Parathyroid adenoma (tissue), 2 donors: ENCODE data around the gene NT5C.
A peak's percentile ranks its signal among the peaks of the same experiment; 100 is the strongest.
"Not testable (repeated sequence)": the region's sequence is repeated elsewhere in the genome, so short reads cannot be mapped to it uniquely, and the experiment has no call there.

Source experiments
- H2AFZ ChIP-seq: fragments of 300-600 bp; sonication (generic); one replicate; pipeline ENCODE4 v1.7.0; 2017; ENCODE audit warnings: antibody characterized with exemption, mild to moderate bottlenecking
- H3K27ac ChIP-seq: fragments of 300-600 bp; sonication (generic); one replicate; pipeline ENCODE4 v1.7.0; 2017
- H3K27me3 ChIP-seq: fragments of 300-600 bp; sonication (generic); one replicate; pipeline ENCODE4 v1.7.0; 2017; ENCODE audit warnings: low read length; ENCODE audit not compliant: control insufficient read depth, insufficient read depth
- H3K36me3 ChIP-seq: fragments of 300-600 bp; sonication (generic); one replicate; pipeline ENCODE4 v1.7.0; 2017; ENCODE audit warnings: low read length; ENCODE audit not compliant: control insufficient read depth, insufficient read depth
- H3K4me1 ChIP-seq: fragments of 300-600 bp; sonication (generic); one replicate; pipeline ENCODE4 v1.7.0; 2017; ENCODE audit warnings: control low read depth
- H3K4me2 ChIP-seq: fragments of 300-600 bp; sonication (generic); one replicate; pipeline ENCODE4 v1.7.0; 2017; ENCODE audit warnings: low read length
- H3K4me3 ChIP-seq: fragments of 300-600 bp; sonication (generic); one replicate; pipeline ENCODE4 v1.7.0; 2017; ENCODE audit warnings: low read depth, low read length
- H3K79me2 ChIP-seq: fragments of 300-600 bp; sonication (generic); one replicate; pipeline ENCODE4 v1.7.0; 2017; ENCODE audit warnings: control low read depth
- H3K9ac ChIP-seq: fragments of 300-600 bp; sonication (generic); one replicate; pipeline ENCODE4 v1.7.0; 2017; ENCODE audit warnings: mild to moderate bottlenecking
- H3K9me3 ChIP-seq: fragments of 300-600 bp; sonication (generic); one replicate; pipeline ENCODE4 v1.7.0; 2017; ENCODE audit warnings: low read length; ENCODE audit not compliant: control insufficient read depth
- CTCF ChIP-seq: fragments of 300-600 bp; sonication (generic); IDR thresholded peaks from one replicate; pipeline ENCODE4 v1.7.0; 2017; ENCODE audit warnings: antibody characterized with exemption, mild to moderate bottlenecking
- donor health status: primary hyperparathyroidism.

NT5C gene

GRCh38 chr17:75160211-75160610, 28.7 kb upstream of the NT5C start:
- Histone ChIP-seq H3K36me3 (no peaks in the 10 kb centered on the region), H3K4me1 (no peaks in the 10 kb centered on the region), H3K9me3 (no peaks in the 10 kb centered on the region), H3K27ac (no peak overlapping the region), H3K4me3 (no peak overlapping the region), H3K9ac (no peak overlapping the region), H3K4me2 (no peak overlapping the region), H3K79me2 (no peaks in the 10 kb centered on the region), H3K27me3 (no peaks in the 10 kb centered on the region), H2AFZ (no peak overlapping the region)
- no peak for TF ChIP-seq CTCF

GRCh38 chr17:75159196-75160031, 27.9 kb upstream of the NT5C start:
- H3K9ac ChIP-seq = no peak overlapping the region
- H3K27me3 ChIP-seq = no peaks in the 10 kb centered on the region

GRCh38 chr17:75158480-75158879, 26.9 kb upstream of the NT5C start:
- H3K9ac ChIP-seq, H3K4me2 ChIP-seq, H3K4me1 ChIP-seq, H3K27ac ChIP-seq, H2AFZ ChIP-seq, H3K9me3 ChIP-seq, H3K27me3 ChIP-seq, H3K36me3 ChIP-seq, H3K79me2 ChIP-seq, H3K4me3 ChIP-seq: not testable (repeated sequence)

More at GRCh38 chr17:75159196-75160031, 27.9 kb upstream of the NT5C start:
- no peak overlapping the region for H3K27ac ChIP-seq
- no peaks in the 10 kb centered on the region for H3K4me1 ChIP-seq
- H3K9me3 ChIP-seq = no peaks in the 10 kb centered on the region
- H2AFZ ChIP-seq = no peak overlapping the region
- TF ChIP-seq CTCF = no peak
- H3K4me2 ChIP-seq = no peak overlapping the region
- no peak overlapping the region for H3K4me3 ChIP-seq
- H3K36me3 ChIP-seq = no peaks in the 10 kb centered on the region
- H3K79me2 ChIP-seq = no peaks in the 10 kb centered on the region

GRCh38 chr17:75155191-75155601, 23.7 kb upstream of the NT5C start:
- Histone ChIP-seq H3K27ac (no peak overlapping the region), H2AFZ (peak overlapping the region; percentile 82), H3K4me3 (no peak overlapping the region), H3K4me2 (no peak overlapping the region), H3K9ac (no peak overlapping the region), H3K27me3 (no peaks in the 10 kb centered on the region), H3K9me3 (no peaks in the 10 kb centered on the region), H3K36me3 (no peaks in the 10 kb centered on the region), H3K79me2 (peaks cover 7% of the 10 kb centered on the region), H3K4me1 (no peaks in the 10 kb centered on the region)
- TF ChIP-seq CTCF = no peak

GRCh38 chr17:75154195-75155106, 22.9 kb upstream of the NT5C start, which contains the start of gene JPT1:
Gene JPT1 (minus strand): TSS chr17:75154512. CDS start chr17:75154397, 115 bp downstream.
- peak within 1 kb of the TSS; percentile 99 for H3K4me2 ChIP-seq
- H3K4me1 ChIP-seq = no peaks in the 10 kb centered on the region
- no peak for TF ChIP-seq CTCF
- no peaks in the 10 kb centered on the region for H3K36me3 ChIP-seq
- H3K79me2 ChIP-seq = peaks cover 7% of the 10 kb centered on the region
- H3K4me3 ChIP-seq = peak within 1 kb of the TSS; percentile 87
- H2AFZ ChIP-seq = peak within 1 kb of the TSS; percentile 82
- H3K9me3 ChIP-seq = no peaks in the 10 kb centered on the region
- H3K9ac ChIP-seq = no peak within 1 kb of the TSS
- H3K27ac ChIP-seq = no peak within 1 kb of the TSS
- H3K27me3 ChIP-seq = no peaks in the 10 kb centered on the region
